ENCODE data around the gene PLXNA3. TPM values are rescaled to one million over a fixed set of nuclear protein-coding genes. Genes with fewer than 3 reads are reported as not detected.
A peak's percentile ranks its signal among the peaks of the same experiment; 100 is the strongest.

The PLXNA3 gene
- polyA plus RNA-seq, 3 donors = 0.02 to 10.9 TPM; not detected in 1

DNA sequence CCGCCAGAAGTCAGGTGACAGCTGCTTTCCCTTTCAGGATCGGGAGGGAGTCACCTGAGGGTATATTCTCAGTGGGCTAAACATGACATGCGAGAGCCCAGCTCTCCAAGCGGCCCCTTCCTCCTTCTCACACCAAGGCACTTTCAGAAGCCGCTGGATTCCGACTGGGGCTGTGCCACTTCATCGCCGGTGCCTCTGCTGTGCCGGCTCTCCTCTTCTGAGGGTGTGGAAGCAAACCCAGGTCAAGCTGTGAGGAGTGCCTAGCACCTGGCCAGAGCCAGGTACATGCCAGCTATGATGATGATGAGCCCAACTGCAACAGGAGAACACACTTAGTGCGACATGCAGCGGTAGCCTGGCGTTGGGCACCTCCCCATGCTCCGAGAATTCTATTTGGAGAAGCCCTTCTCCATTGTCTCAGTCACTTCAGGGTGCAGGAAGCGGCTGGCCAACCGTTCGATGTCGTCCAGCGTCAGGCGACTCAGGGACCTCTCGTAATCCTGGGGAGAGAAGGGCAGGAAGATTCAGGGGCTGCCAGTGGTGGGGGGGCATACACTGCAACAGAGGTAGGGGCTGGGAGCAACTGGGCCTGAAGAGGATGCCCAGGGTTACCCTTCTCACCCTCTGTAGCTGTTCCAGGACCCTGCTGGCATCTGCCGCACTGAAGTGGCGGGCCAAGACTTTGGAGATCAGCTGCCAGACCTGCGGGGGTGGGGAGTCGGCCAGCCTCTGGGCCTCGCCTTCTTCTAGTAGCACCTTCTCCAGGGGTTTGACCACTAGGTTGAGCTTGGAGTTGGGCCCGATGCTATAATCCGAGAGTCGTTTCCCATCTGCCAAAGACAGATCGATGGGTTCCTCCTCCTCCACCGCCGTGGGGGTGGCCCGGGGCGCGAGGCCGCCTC is 27.3 kb downstream of the PLXNA3 start:
- Mint-ChIP-seq H3K4me3 (peak overlapping the region; percentile 65 to 69), H3K36me3 (peaks cover 12 to 18% of the 10 kb centered on the region in 2 donors), H3K27ac (peak overlapping the region in 5 of 7 donors; percentile 19 to 76 (median 61)), H3K4me1 (peaks cover 30% of the 10 kb centered on the region), H3K9me3 (peaks cover 0 to 25% (median 10%) of the 10 kb centered on the region in 7 donors), H3K27me3 (ENCODE audit: low read depth in 3 of 3) (peaks cover 0 to 11% (median 3%) of the 10 kb centered on the region in 3 donors)
- peak overlapping the region; percentile 77 for H3K4me2 ChIP-seq (replicated peaks; ENCODE audit: extremely low read depth, low read length, poor library complexity, severe bottlenecking)
- H4K20me1 ChIP-seq (ENCODE audit: insufficient read depth, low read length) = no peaks in the 10 kb centered on the region
- intact Hi-C loops (cut with micrococcal nuclease) = no loop called here
- peaks cover 35 to 50% of the 10 kb centered on the region in 2 donors for H3K4me1 ChIP-seq (ENCODE audit: control insufficient read depth in 1 of 2, insufficient read depth in 2 of 2, low read length in 2 of 2)
- TF ChIP-seq, protein P1, sequence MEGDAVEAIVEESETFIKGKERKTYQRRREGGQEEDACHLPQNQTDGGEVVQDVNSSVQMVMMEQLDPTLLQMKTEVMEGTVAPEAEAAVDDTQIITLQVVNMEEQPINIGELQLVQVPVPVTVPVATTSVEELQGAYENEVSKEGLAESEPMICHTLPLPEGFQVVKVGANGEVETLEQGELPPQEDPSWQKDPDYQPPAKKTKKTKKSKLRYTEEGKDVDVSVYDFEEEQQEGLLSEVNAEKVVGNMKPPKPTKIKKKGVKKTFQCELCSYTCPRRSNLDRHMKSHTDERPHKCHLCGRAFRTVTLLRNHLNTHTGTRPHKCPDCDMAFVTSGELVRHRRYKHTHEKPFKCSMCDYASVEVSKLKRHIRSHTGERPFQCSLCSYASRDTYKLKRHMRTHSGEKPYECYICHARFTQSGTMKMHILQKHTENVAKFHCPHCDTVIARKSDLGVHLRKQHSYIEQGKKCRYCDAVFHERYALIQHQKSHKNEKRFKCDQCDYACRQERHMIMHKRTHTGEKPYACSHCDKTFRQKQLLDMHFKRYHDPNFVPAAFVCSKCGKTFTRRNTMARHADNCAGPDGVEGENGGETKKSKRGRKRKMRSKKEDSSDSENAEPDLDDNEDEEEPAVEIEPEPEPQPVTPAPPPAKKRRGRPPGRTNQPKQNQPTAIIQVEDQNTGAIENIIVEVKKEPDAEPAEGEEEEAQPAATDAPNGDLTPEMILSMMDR (IDR thresholded peaks at IDR 0.05) = no peak
- H3K9me3 ChIP-seq (replicated peaks in 1 of 2; ENCODE audit: control insufficient read depth in 1 of 2, insufficient read depth in 1 of 2, low read length in 2 of 2) = no peaks in the 10 kb centered on the region
- 47% methylated on average over 4 of the region's 35 CpGs for WGBS (ENCODE audit: insufficient coverage)
- H3K79me2 ChIP-seq (ENCODE audit: insufficient read depth, low read length) = peaks cover 20% of the 10 kb centered on the region
- peaks cover 0 to 3% of the 10 kb centered on the region in 2 donors for H3K36me3 ChIP-seq (replicated peaks in 1 of 2; ENCODE audit: control insufficient read depth in 1 of 2, insufficient read depth in 2 of 2, low read length in 2 of 2)
- peak overlapping the region; percentile 27 to 66 for H3K27ac ChIP-seq (ENCODE audit: low read depth in 1 of 2, low read length in 2 of 2)
- H3K27me3 ChIP-seq (ENCODE audit: control insufficient read depth in 2 of 2, insufficient read depth in 2 of 2, low read length in 2 of 2) = no peaks in the 10 kb centered on the region
- no peak for DNase-seq
- no peak overlapping the region for H2AFZ ChIP-seq (ENCODE audit: insufficient read depth, low read depth, low read length, poor library complexity, severe bottlenecking)
- H3K4me3 ChIP-seq (replicated peaks in 1 of 3; ENCODE audit: low read depth in 2 of 3, low read length in 3 of 3) = peak overlapping the region in 2 of 3 experiments; percentile 20 to 74
- peak overlapping the region; percentile 64 for H3K9ac ChIP-seq (ENCODE audit: insufficient read depth, low read length, poor library complexity, severe bottlenecking)

DNA sequence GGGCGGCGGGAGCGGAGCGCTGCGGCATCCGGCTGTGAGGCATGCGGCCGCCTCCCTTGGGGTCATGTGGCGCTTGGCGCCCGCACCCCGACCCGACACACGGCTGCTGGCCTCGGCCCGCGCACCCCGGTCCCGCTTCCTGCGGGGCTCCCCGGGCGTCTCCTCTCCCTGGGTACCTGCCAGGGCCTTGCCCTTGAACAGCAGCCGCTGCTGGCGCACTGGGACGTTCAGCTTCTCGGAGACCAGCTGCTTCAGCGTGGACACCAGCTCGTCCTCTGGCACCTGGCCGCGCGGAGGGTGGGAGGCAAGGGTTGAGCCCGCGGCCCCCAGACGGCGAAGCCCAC is 27.9 kb downstream of the PLXNA3 start:
- peaks cover 0 to 3% of the 10 kb centered on the region in 2 donors for H3K36me3 ChIP-seq (replicated peaks in 1 of 2; ENCODE audit: control insufficient read depth in 1 of 2, insufficient read depth in 2 of 2, low read length in 2 of 2)
- peaks cover 20% of the 10 kb centered on the region for H3K79me2 ChIP-seq (ENCODE audit: insufficient read depth, low read length)
- Mint-ChIP-seq H3K4me1 (peaks cover 30% of the 10 kb centered on the region), H3K4me3 (peak overlapping the region in 1 of 2 donors; percentile 59), H3K36me3 (peaks cover 12 to 18% of the 10 kb centered on the region in 2 donors), H3K27ac (peak overlapping the region in 1 of 7 donors; percentile 53), H3K27me3 (ENCODE audit: low read depth in 3 of 3) (peaks cover 0 to 8% (median 3%) of the 10 kb centered on the region in 3 donors), H3K9me3 (peaks cover 0 to 30% (median 13%) of the 10 kb centered on the region in 7 donors)
- intact Hi-C loops (cut with micrococcal nuclease) = no loop called here
- DNase-seq = peak in 1 of 3 donors; percentile 13
- WGBS (ENCODE audit: insufficient coverage) = 1% methylated on average over 29 of the region's 35 CpGs
- peaks cover 36 to 51% of the 10 kb centered on the region in 2 donors for H3K4me1 ChIP-seq (ENCODE audit: control insufficient read depth in 1 of 2, insufficient read depth in 2 of 2, low read length in 2 of 2)
- H3K27me3 ChIP-seq (ENCODE audit: control insufficient read depth in 2 of 2, insufficient read depth in 2 of 2, low read length in 2 of 2) = no peaks in the 10 kb centered on the region
- no peaks in the 10 kb centered on the region for H3K9me3 ChIP-seq (replicated peaks in 1 of 2; ENCODE audit: control insufficient read depth in 1 of 2, insufficient read depth in 1 of 2, low read length in 2 of 2)
- H4K20me1 ChIP-seq (ENCODE audit: insufficient read depth, low read length) = no peaks in the 10 kb centered on the region
- H3K27ac ChIP-seq (ENCODE audit: low read depth in 1 of 2, low read length in 2 of 2) = peak overlapping the region in 1 of 2 donors; percentile 66
- peak overlapping the region; percentile 64 for H3K9ac ChIP-seq (ENCODE audit: insufficient read depth, low read length, poor library complexity, severe bottlenecking)
- TF ChIP-seq, protein P1 (IDR thresholded peaks at IDR 0.05) = no peak
- H3K4me3 ChIP-seq (replicated peaks in 1 of 3; ENCODE audit: low read depth in 2 of 3, low read length in 3 of 3) = peak overlapping the region; percentile 47 to 74 (median 53)
- H2AFZ ChIP-seq (ENCODE audit: insufficient read depth, low read depth, low read length, poor library complexity, severe bottlenecking) = peak overlapping the region; percentile 46
- H3K4me2 ChIP-seq (replicated peaks; ENCODE audit: extremely low read depth, low read length, poor library complexity, severe bottlenecking) = peak overlapping the region; percentile 77

Data from CD14-positive monocyte (primary cell).